CD14-positive monocyte (primary cell): ENCODE measurements around the gene FBXL17. TPM values are rescaled to one million over a fixed set of nuclear protein-coding genes. Genes with fewer than 3 reads are reported as not detected.

Experiments used
- DNase-seq, 3 donors: peaks; one replicate each; pipeline ENCODE4 v3.0.0-alpha.2; 2011 to 2022
- H2AFZ ChIP-seq: 2 replicates; pipeline ENCODE4 v1.6.0; 2012; ENCODE audit warnings: mild to moderate bottlenecking, low read depth, low read length, inconsistent platforms; ENCODE audit not compliant: insufficient read depth, poor library complexity, severe bottlenecking
- H3K27ac ChIP-seq, 2 donors: 1 replicate in 1 of 2; 2 replicates in 1 of 2; pipeline ENCODE4 v1.5.1; 2012 to 2013; ENCODE audit warnings: low read length in 2 of 2, control low read depth in 1 of 2, inconsistent platforms in 1 of 2, low read depth in 1 of 2, mild to moderate bottlenecking in 1 of 2
- H3K27me3 ChIP-seq, 2 donors: one replicate each; pipeline versions ENCODE4 v1.6.0 to v1.6.1; 2011 to 2013; ENCODE audit warnings: low read length in 2 of 2; ENCODE audit not compliant: control insufficient read depth in 2 of 2, insufficient read depth in 2 of 2
- H3K36me3 ChIP-seq, 2 donors: replicated peaks in 1 of 2; 1 replicate in 1 of 2; 2 replicates in 1 of 2; pipeline versions ENCODE4 v1.5.1 to v1.6.1; 2012 to 2013; ENCODE audit warnings: low read length in 2 of 2, control low read depth in 1 of 2, inconsistent platforms in 1 of 2, mild to moderate bottlenecking in 1 of 2; ENCODE audit not compliant: insufficient read depth in 2 of 2, control insufficient read depth in 1 of 2
- H3K4me1 ChIP-seq, 2 donors: 1 replicate in 1 of 2; 2 replicates in 1 of 2; pipeline versions ENCODE4 v1.5.1 to v1.6.1; 2012 to 2013; ENCODE audit warnings: low read length in 2 of 2, control low read depth in 1 of 2, inconsistent platforms in 1 of 2, mild to moderate bottlenecking in 1 of 2, moderate library complexity in 1 of 2; ENCODE audit not compliant: insufficient read depth in 2 of 2, control insufficient read depth in 1 of 2
- H3K4me2 ChIP-seq: replicated peaks from 2 replicates; pipeline ENCODE3; 2012; ENCODE audit warnings: low read length, moderate library complexity, mild to moderate bottlenecking; ENCODE audit not compliant: poor library complexity, severe bottlenecking; ENCODE audit errors: extremely low read depth
- H3K4me3 ChIP-seq, 3 experiments: fragments of 200-600 bp in 1 of 3; sonication (generic) in 1 of 3; replicated peaks in 1 of 3; 1 replicate in 2 of 3; 2 replicates in 1 of 3; pipeline ENCODE4 v1.5.1; 2011 to 2013; ENCODE audit warnings: low read length in 3 of 3, mild to moderate bottlenecking in 3 of 3, control low read depth in 2 of 3, low read depth in 2 of 3, inconsistent platforms in 1 of 3, moderate library complexity in 1 of 3
- H3K79me2 ChIP-seq: 2 replicates; pipeline ENCODE4 v1.6.0; 2012; ENCODE audit warnings: mild to moderate bottlenecking, control low read depth, inconsistent platforms, low read length, moderate library complexity; ENCODE audit not compliant: insufficient read depth
- H3K9ac ChIP-seq: 2 replicates; pipeline ENCODE4 v1.6.0; 2017; ENCODE audit warnings: low read length, mild to moderate bottlenecking; ENCODE audit not compliant: insufficient read depth, poor library complexity, severe bottlenecking
- H3K9me3 ChIP-seq, 2 donors: replicated peaks in 1 of 2; 1 replicate in 1 of 2; 2 replicates in 1 of 2; pipeline versions ENCODE4 v1.5.1 to v1.6.1; 2012 to 2013; ENCODE audit warnings: low read length in 2 of 2, control low read depth in 1 of 2; ENCODE audit not compliant: control insufficient read depth in 1 of 2, insufficient read depth in 1 of 2
- H4K20me1 ChIP-seq: 2 replicates; pipeline ENCODE4 v1.6.0; 2012; ENCODE audit warnings: mild to moderate bottlenecking, low read length, control low read depth, moderate library complexity; ENCODE audit not compliant: insufficient read depth
- H3K27ac Mint-ChIP-seq, 7 donors: one replicate each; pipeline ENCODE4 v1.8.0; 2020; ENCODE audit warnings: mild to moderate bottlenecking in 7 of 7, mixed read lengths in 7 of 7, moderate library complexity in 6 of 7, inconsistent platforms in 2 of 7
- H3K27me3 Mint-ChIP-seq, 3 donors: one replicate each; pipeline ENCODE4 v1.8.0; 2021 to 2022; ENCODE audit warnings: low read depth in 3 of 3, mild to moderate bottlenecking in 3 of 3, mixed read lengths in 3 of 3, moderate library complexity in 3 of 3, inconsistent platforms in 1 of 3
- H3K36me3 Mint-ChIP-seq, 2 donors: one replicate each; pipeline ENCODE4 v1.8.0; 2020; ENCODE audit warnings: mixed read lengths in 2 of 2, inconsistent platforms in 1 of 2, mild to moderate bottlenecking in 1 of 2
- H3K4me1 Mint-ChIP-seq: one replicate; pipeline ENCODE4 v1.8.0; 2020; ENCODE audit warnings: mild to moderate bottlenecking, mixed read lengths
- H3K4me3 Mint-ChIP-seq, 2 donors: one replicate each; pipeline ENCODE4 v1.8.0; 2020; ENCODE audit warnings: mild to moderate bottlenecking in 2 of 2, mixed read lengths in 2 of 2, moderate library complexity in 1 of 2
- H3K9me3 Mint-ChIP-seq, 7 donors: one replicate each; pipeline ENCODE4 v1.8.0; 2020 to 2022; ENCODE audit warnings: mixed read lengths in 7 of 7, mild to moderate bottlenecking in 6 of 7, moderate library complexity in 6 of 7, inconsistent platforms in 2 of 7
- CTCF ChIP-seq: fragments of 200-600 bp; IDR thresholded peaks from one replicate; pipeline ENCODE4 v1.8.0; 2022; ENCODE audit warnings: antibody characterized with exemption, mild to moderate bottlenecking
- WGBS: methylation state at CpG from one replicate; pipeline ENCODE4 v1.1.5; 2013; ENCODE audit warnings: missing lambda C conversion rate; ENCODE audit not compliant: insufficient coverage; 5-methylcytosine and 5-hydroxymethylcytosine counted together
- intact Hi-C, 2 donors: fragments of 100-400 bp; cut with micrococcal nuclease; formaldehyde crosslinking; loops; one replicate each; pipeline versions ENCODE4 v1.15.0 to v1.15.1; 2023
- polyA plus RNA-seq, 3 donors: library from polyadenylated mRNA; depleted of rRNA in 1 of 3; unstranded in 2 of 3; stranded (reverse) in 1 of 3; fragments of 300-500 nt in 2 of 3; fragments of >200 nt in 1 of 3; fragmentation: Illumina TruSeq in 2 of 3; gene quantifications; 1 replicate in 2 of 3; 2 replicates in 1 of 3; pipeline ENCODE4 v1.2.3, GENCODE V29; 2012 to 2021

The FBXL17 gene
- polyA plus RNA-seq, 3 donors: 1.5 to 6.6 (median 2.0) TPM

- peaks cover 3 to 14% of the 10 kb centered on the region in 2 donors for H3K36me3 Mint-ChIP-seq
- no peak overlapping the region for H3K4me3 ChIP-seq
- no peaks in the 10 kb centered on the region for H3K27me3 Mint-ChIP-seq
- no peak overlapping the region for H3K27ac ChIP-seq
- intact Hi-C loops: no loop called here
- no peak overlapping the region for H3K9ac ChIP-seq
- no peaks in the 10 kb centered on the region for H3K79me2 ChIP-seq
- no peak for TF ChIP-seq CTCF
- peaks cover 0 to 4% of the 10 kb centered on the region in 2 donors for H3K36me3 ChIP-seq
- peaks cover 5 to 16% (median 9%) of the 10 kb centered on the region in 7 donors for H3K9me3 Mint-ChIP-seq
- no peaks in the 10 kb centered on the region for H3K4me1 Mint-ChIP-seq
- no peaks in the 10 kb centered on the region for H3K9me3 ChIP-seq
- no peak overlapping the region for H3K4me2 ChIP-seq
- no peak for DNase-seq
- H3K4me3 Mint-ChIP-seq: no peak overlapping the region
- H3K27me3 ChIP-seq: no peaks in the 10 kb centered on the region
- H2AFZ ChIP-seq: no peak overlapping the region
- H3K4me1 ChIP-seq: no peaks in the 10 kb centered on the region
- no peaks in the 10 kb centered on the region for H4K20me1 ChIP-seq
- H3K27ac Mint-ChIP-seq: no peak overlapping the region
Measured at GRCh38 chr5:108222011-108222410, 159.9 kb downstream of the FBXL17 start.

DNA sequence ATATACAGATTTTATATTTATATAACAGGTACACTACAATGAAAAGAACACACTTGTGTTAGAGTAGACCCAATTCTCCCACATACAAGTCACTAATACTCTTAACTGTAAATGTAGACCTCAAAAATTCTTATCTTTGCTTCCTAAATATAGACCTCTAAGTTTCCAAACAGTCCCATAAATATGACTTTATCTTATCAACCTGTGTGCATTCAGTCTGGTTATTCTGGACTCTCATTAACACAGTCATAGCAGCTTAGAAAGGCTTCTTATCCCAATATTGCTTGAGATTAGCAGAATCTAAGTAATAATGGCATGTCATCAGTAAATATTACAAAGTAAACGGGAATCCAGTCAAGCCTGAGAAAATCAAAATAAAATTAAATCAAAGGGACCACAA, 161.1 kb downstream of the FBXL17 start:
- H3K9me3 Mint-ChIP-seq: peaks cover 4 to 16% (median 11%) of the 10 kb centered on the region in 7 donors
- Histone ChIP-seq H2AFZ (no peak overlapping the region), H4K20me1 (no peaks in the 10 kb centered on the region), H3K9me3 (peaks cover 0 to 3% of the 10 kb centered on the region in 2 donors), H3K9ac (no peak overlapping the region), H3K27me3 (no peaks in the 10 kb centered on the region), H3K27ac (no peak overlapping the region), H3K36me3 (peaks cover 0 to 4% of the 10 kb centered on the region in 2 donors), H3K4me3 (no peak overlapping the region), H3K4me2 (no peak overlapping the region), H3K79me2 (no peaks in the 10 kb centered on the region), H3K4me1 (no peaks in the 10 kb centered on the region)
- DNase-seq: no peak
- WGBS: no CpG with 5 or more reads among the region's 1 CpG
- no peak overlapping the region for H3K4me3 Mint-ChIP-seq
- no peak for TF ChIP-seq CTCF
- H3K27me3 Mint-ChIP-seq: no peaks in the 10 kb centered on the region
- intact Hi-C loops: no loop called here
- H3K27ac Mint-ChIP-seq: no peak overlapping the region
- H3K36me3 Mint-ChIP-seq: peaks cover 5 to 14% of the 10 kb centered on the region in 2 donors
- no peaks in the 10 kb centered on the region for H3K4me1 Mint-ChIP-seq
